ENCODE measurements around the gene GPD1.
"Not testable (repeated sequence)": the region's sequence is repeated elsewhere in the genome, so short reads cannot be mapped to it uniquely, and the experiment has no call there.

Gene GPD1

DNA sequence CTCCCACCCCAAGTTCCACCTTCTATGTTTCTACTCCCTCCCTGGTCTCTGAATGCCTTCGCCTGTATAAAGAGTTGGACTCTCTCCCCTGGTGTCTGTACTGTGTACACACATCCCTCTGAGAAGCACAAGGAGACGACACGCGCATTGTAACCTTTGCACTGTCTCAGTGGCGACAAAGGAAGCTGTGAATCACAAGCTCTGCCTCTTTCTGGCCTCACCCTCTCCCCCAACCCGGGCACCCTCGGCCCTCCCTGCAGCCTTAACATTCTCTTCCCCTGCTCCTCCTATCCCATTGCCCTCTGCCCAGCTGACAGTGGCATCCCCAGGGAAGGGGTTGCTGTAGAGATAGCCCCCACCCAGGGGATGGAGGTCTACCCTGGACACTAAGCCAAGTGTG, 21.2 kb upstream of the GPD1 start:
- Histone ChIP-seq H3K4me3 (ENCODE audit: low read depth, low read length) (no peak overlapping the region), H3K27ac (no peak overlapping the region), H3K9ac (no peak overlapping the region), H2AFZ (no peak overlapping the region), H3K4me1 (peaks cover 11% of the 10 kb centered on the region), H3K27me3 (ENCODE audit: control insufficient read depth, insufficient read depth, low read length) (no peaks in the 10 kb centered on the region), H3K36me3 (ENCODE audit: control insufficient read depth, insufficient read depth, low read length) (no peaks in the 10 kb centered on the region), H3K4me2 (ENCODE audit: low read length) (no peak overlapping the region), H3K9me3 (ENCODE audit: control insufficient read depth, low read length) (no peaks in the 10 kb centered on the region), H3K79me2 (peaks cover 2% of the 10 kb centered on the region)
- TF ChIP-seq, protein P1, sequence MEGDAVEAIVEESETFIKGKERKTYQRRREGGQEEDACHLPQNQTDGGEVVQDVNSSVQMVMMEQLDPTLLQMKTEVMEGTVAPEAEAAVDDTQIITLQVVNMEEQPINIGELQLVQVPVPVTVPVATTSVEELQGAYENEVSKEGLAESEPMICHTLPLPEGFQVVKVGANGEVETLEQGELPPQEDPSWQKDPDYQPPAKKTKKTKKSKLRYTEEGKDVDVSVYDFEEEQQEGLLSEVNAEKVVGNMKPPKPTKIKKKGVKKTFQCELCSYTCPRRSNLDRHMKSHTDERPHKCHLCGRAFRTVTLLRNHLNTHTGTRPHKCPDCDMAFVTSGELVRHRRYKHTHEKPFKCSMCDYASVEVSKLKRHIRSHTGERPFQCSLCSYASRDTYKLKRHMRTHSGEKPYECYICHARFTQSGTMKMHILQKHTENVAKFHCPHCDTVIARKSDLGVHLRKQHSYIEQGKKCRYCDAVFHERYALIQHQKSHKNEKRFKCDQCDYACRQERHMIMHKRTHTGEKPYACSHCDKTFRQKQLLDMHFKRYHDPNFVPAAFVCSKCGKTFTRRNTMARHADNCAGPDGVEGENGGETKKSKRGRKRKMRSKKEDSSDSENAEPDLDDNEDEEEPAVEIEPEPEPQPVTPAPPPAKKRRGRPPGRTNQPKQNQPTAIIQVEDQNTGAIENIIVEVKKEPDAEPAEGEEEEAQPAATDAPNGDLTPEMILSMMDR (IDR thresholded peaks at IDR 0.05): no peak

GRCh38 chr12:50083301-50083700, 20.5 kb upstream of the GPD1 start:
- H3K4me3 ChIP-seq (ENCODE audit: low read depth, low read length): no peak overlapping the region
- peaks cover 11% of the 10 kb centered on the region for H3K4me1 ChIP-seq
- H3K27ac ChIP-seq: no peak overlapping the region
- H3K79me2 ChIP-seq: peaks cover 5% of the 10 kb centered on the region
- H3K4me2 ChIP-seq (ENCODE audit: low read length): no peak overlapping the region
- no peaks in the 10 kb centered on the region for H3K27me3 ChIP-seq (ENCODE audit: control insufficient read depth, insufficient read depth, low read length)
- H3K9ac ChIP-seq: no peak overlapping the region
- peak overlapping the region; percentile 5 for H2AFZ ChIP-seq
- H3K9me3 ChIP-seq (ENCODE audit: control insufficient read depth, low read length): no peaks in the 10 kb centered on the region
- TF ChIP-seq, protein P1 (IDR thresholded peaks at IDR 0.05): no peak
- no peaks in the 10 kb centered on the region for H3K36me3 ChIP-seq (ENCODE audit: control insufficient read depth, insufficient read depth, low read length)

DNA sequence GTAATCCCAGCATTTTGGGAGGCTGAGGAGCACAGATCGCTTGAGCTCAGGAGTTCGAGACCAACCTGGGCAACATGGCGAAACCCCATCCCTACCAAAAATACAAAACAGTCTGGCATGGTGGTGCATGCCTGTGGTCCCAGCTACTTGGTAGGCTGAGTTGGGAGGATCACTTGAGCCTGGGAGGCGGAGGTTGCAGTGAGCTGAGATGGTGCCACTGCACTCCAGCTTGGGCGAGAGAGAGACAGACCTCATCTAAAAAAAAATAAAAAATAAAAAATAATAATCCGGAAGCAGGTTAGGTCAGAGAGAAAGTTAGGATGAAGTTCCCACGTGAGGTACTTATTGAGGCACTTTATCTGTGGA, 19.4 kb upstream of the GPD1 start:
- not testable (repeated sequence) for H3K9me3 ChIP-seq (ENCODE audit: control insufficient read depth, low read length); H3K27me3 ChIP-seq (ENCODE audit: control insufficient read depth, insufficient read depth, low read length); H3K79me2 ChIP-seq; H3K36me3 ChIP-seq (ENCODE audit: control insufficient read depth, insufficient read depth, low read length)
- H3K4me1 ChIP-seq: peaks cover 11% of the 10 kb centered on the region
- peak overlapping the region; percentile 68 for H3K9ac ChIP-seq
- H3K27ac ChIP-seq: peak overlapping the region; percentile 93
- H2AFZ ChIP-seq: peak overlapping the region; percentile 84
- H3K4me3 ChIP-seq (ENCODE audit: low read depth, low read length): peak overlapping the region; percentile 79
- H3K4me2 ChIP-seq (ENCODE audit: low read length): peak overlapping the region; percentile 73

- peak within 1 kb of the TSS; percentile 73 for H3K4me2 ChIP-seq (ENCODE audit: low read length)
- peaks cover 5% of the 10 kb centered on the region for H3K79me2 ChIP-seq
- no peaks in the 10 kb centered on the region for H3K27me3 ChIP-seq (ENCODE audit: control insufficient read depth, insufficient read depth, low read length)
- no peaks in the 10 kb centered on the region for H3K9me3 ChIP-seq (ENCODE audit: control insufficient read depth, low read length)
- H3K27ac ChIP-seq: peak within 1 kb of the TSS; percentile 93
- TF ChIP-seq, protein P1 (IDR thresholded peaks at IDR 0.05): peak; percentile 52
- no peaks in the 10 kb centered on the region for H3K36me3 ChIP-seq (ENCODE audit: control insufficient read depth, insufficient read depth, low read length)
- peaks cover 11% of the 10 kb centered on the region for H3K4me1 ChIP-seq
- peak within 1 kb of the TSS; percentile 68 for H3K9ac ChIP-seq
- peak within 1 kb of the TSS; percentile 84 for H2AFZ ChIP-seq
- H3K4me3 ChIP-seq (ENCODE audit: low read depth, low read length): peak within 1 kb of the TSS; percentile 79
These were observed 18.8 kb upstream of the GPD1 start, which contains the start of gene SMARCD1 for GRCh38 chr12:50084775-50085614. TSS of gene SMARCD1 (plus strand) at chr12:50085342. CDS start at chr12:50085370, 28 bp downstream.

DNA sequence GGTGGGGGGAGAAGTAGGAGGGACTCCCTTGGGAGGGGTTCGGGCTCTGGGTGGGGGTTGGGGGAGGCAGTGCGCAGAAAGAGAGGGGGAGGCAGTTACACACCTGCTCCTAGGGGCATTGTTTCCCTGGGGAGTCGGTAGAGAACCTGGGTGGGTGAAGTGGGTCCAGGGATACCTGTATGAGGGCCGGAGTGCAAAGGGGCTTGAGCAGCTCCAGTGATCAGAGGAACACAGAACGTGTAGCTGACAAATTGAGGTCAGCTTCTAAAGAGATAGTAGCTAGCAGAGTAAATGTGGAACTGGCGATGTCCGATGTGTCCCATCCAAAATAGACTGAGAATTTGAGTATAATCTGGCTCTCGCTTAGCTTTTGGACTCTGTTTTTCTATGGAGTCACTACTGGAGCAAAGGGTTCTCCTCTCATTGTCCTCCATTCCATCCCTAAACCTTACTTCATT, 18.2 kb upstream of the GPD1 start:
- Histone ChIP-seq H3K79me2 (peaks cover 7% of the 10 kb centered on the region), H3K27ac (peak overlapping the region; percentile 93), H3K4me1 (peaks cover 11% of the 10 kb centered on the region), H3K9me3 (ENCODE audit: control insufficient read depth, low read length) (no peaks in the 10 kb centered on the region), H3K36me3 (ENCODE audit: control insufficient read depth, insufficient read depth, low read length) (no peaks in the 10 kb centered on the region), H3K9ac (no peak overlapping the region), H3K4me3 (ENCODE audit: low read depth, low read length) (peak overlapping the region; percentile 79), H3K27me3 (ENCODE audit: control insufficient read depth, insufficient read depth, low read length) (no peaks in the 10 kb centered on the region), H2AFZ (peak overlapping the region; percentile 84), H3K4me2 (ENCODE audit: low read length) (peak overlapping the region; percentile 73)
- TF ChIP-seq, protein P1 (IDR thresholded peaks at IDR 0.05): no peak

All from parathyroid adenoma (tissue), 2 donors.